A673 (cell line): ENCODE measurements around the gene IGFALS.

Source experiments
- EZH2 ChIP-seq: fragments of 200-600 bp; sonication (generic); IDR thresholded peaks from 2 replicates; pipeline ENCODE4 v1.6.1; 2017; ENCODE audit warnings: borderline replicate concordance, low read depth, mild to moderate bottlenecking, mixed read lengths, antibody characterized with exemption, low read length; ENCODE audit not compliant: poor library complexity, severe bottlenecking
- TF ChIP-seq, protein P1 (sequence below): fragments of 300-800, 200-600 bp; sonication (generic); conservative IDR thresholded peaks from 2 replicates; pipeline ENCODE4 v1.5.1; 2017; ENCODE audit warnings: low read depth, mild to moderate bottlenecking, antibody characterized with exemption, low read length, moderate library complexity, mixed read lengths

DNA sequence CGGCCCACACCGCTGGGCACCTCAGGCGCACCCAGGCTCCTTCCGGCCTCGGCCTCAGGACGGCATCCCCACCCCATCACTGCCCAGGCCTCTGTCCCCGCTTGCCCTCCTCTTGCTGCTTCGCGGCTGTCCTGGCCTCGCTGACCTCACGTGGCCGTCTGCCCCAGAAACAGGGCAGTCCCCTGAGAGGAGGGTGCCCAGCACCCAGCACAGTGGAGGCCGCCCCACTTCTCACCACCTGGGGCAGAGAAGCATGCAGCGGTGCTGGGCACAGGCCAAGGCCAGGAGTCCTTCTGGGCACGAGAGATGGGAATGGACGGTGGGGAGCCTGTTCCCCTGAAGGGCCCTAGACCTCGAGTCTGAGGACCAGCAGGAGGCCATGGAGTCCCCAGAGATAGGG, 24.2 kb upstream of the IGFALS start:
- TF ChIP-seq, protein P1, sequence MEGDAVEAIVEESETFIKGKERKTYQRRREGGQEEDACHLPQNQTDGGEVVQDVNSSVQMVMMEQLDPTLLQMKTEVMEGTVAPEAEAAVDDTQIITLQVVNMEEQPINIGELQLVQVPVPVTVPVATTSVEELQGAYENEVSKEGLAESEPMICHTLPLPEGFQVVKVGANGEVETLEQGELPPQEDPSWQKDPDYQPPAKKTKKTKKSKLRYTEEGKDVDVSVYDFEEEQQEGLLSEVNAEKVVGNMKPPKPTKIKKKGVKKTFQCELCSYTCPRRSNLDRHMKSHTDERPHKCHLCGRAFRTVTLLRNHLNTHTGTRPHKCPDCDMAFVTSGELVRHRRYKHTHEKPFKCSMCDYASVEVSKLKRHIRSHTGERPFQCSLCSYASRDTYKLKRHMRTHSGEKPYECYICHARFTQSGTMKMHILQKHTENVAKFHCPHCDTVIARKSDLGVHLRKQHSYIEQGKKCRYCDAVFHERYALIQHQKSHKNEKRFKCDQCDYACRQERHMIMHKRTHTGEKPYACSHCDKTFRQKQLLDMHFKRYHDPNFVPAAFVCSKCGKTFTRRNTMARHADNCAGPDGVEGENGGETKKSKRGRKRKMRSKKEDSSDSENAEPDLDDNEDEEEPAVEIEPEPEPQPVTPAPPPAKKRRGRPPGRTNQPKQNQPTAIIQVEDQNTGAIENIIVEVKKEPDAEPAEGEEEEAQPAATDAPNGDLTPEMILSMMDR, result no peak
- TF ChIP-seq EZH2, result no peak
